Right ventricle myocardium inferior (tissue), 1 donor: Measurements from ENCODE around the gene MRPL2. TPM values are rescaled to one million over a fixed set of nuclear protein-coding genes. Genes with fewer than 3 reads are reported as not detected.
A peak's percentile ranks its signal among the peaks of the same experiment; 100 is the strongest.

Source experiments
- ATAC-seq: fragments of 200-7000 bp; cut with Tn5 transposase; one replicate; pipeline ENCODE4 v1.9.1; 2020; ENCODE audit warnings: mild to moderate bottlenecking, moderate library complexity
- DNase-seq: peaks from one replicate; pipeline ENCODE4 v3.0.0; 2021; ENCODE audit errors: missing footprints
- intact Hi-C: fragments of 100-400 bp; cut with DNase I; formaldehyde crosslinking; loops from one replicate; pipeline ENCODE4 v1.11.0; 2022
- long read RNA-seq: library from polyadenylated mRNA; unstranded; transcript quantifications from one replicate; pipeline ENCODE4 v2.0.0, GENCODE V29; 2021
- total RNA-seq: library from RNA; stranded (reverse); fragmentation: NEBNext Ultra II Directional; extraction: Animal tissue kit (Norgen Biotek cat#: 25700); gene quantifications from one replicate; pipeline ENCODE4 v1.2.1, GENCODE V29; 2021
- donor health status: DM: no; HTN: yes; CAD: no; lungs with severe emphysema.

Gene MRPL2
- 99.7 TPM for total RNA-seq
- long read RNA-seq, transcript MRPL2-202 (7 exons, 1,588 nt) = major isoform, 15 of 22 reads
- long read RNA-seq, partial matches to known transcripts = 4 of 22 reads
- long read RNA-seq, other reads (novel, unspliced or antisense) = 1 of 22 reads

- intact Hi-C loops = loop anchor here (1.0 to 5.0 kb wide), 3 partner anchors 45 to 157 kb away; partner anchors contain the start of genes KLHDC3 and SRF
- ATAC-seq = peak; percentile 98
- DNase-seq = peak; percentile 98
These were observed at the start of gene MRPL2, which contains the start of gene KLC4 for GRCh38 chr6:43059168-43060033. Gene MRPL2, minus strand, starts transcription at chr6:43059434. Its CDS starts 53 bp downstream, at chr6:43059381. Gene KLC4, plus strand, starts transcription at chr6:43059631. Its CDS starts 1,705 bp downstream, at chr6:43061336.

- intact Hi-C loops = no loop called here
- ATAC-seq (no peak), DNase-seq (no peak)
These were observed 48.3 kb upstream of the MRPL2 start for GRCh38 chr6:43107344-43108062.

- DNase-seq (no peak), ATAC-seq (no peak)
- intact Hi-C loops = no loop called here
These were observed 46.4 kb upstream of the MRPL2 start for GRCh38 chr6:43105538-43106222.

GRCh38 chr6:43103253-43103876 is 44.1 kb upstream of the MRPL2 start:
- DNase-seq = no peak
- intact Hi-C loops = no loop called here
- ATAC-seq = no peak

- ATAC-seq (no peak), DNase-seq (no peak)
- intact Hi-C loops = no loop called here
These were observed 42.3 kb upstream of the MRPL2 start for GRCh38 chr6:43101497-43101896.

GRCh38 chr6:43097502-43097901 is 38.3 kb upstream of the MRPL2 start:
- ATAC-seq (no peak), DNase-seq (no peak)
- intact Hi-C loops = no loop called here

- no peak for ATAC-seq
- intact Hi-C loops = no loop called here
These were observed 37.9 kb upstream of the MRPL2 start for GRCh38 chr6:43097098-43097489.

GRCh38 chr6:43096451-43097097 is 37.3 kb upstream of the MRPL2 start:
- ATAC-seq (peak; percentile 21), DNase-seq (no peak)
- intact Hi-C loops = no loop called here

More at GRCh38 chr6:43097098-43097489, 37.9 kb upstream of the MRPL2 start:
- DNase-seq = no peak

- intact Hi-C loops = no loop called here
- no peak for DNase-seq
- ATAC-seq = no peak
These were observed 36.7 kb upstream of the MRPL2 start for GRCh38 chr6:43095939-43096338.

- DNase-seq (no peak), ATAC-seq (peak; percentile 78)
- intact Hi-C loops = no loop called here
These were observed 34.4 kb upstream of the MRPL2 start for GRCh38 chr6:43093436-43094289.

- ATAC-seq (no peak), DNase-seq (no peak)
- intact Hi-C loops = no loop called here
These were observed 33.4 kb upstream of the MRPL2 start for GRCh38 chr6:43092635-43093034.

- DNase-seq (no peak), ATAC-seq (no peak)
- intact Hi-C loops = no loop called here
These were observed 32.3 kb upstream of the MRPL2 start for GRCh38 chr6:43091436-43091991.

- ATAC-seq (no peak), DNase-seq (no peak)
- intact Hi-C loops = no loop called here
These were observed 31.8 kb upstream of the MRPL2 start for GRCh38 chr6:43091020-43091419.

GRCh38 chr6:43090559-43090956 is 31.3 kb upstream of the MRPL2 start:
- ATAC-seq (no peak), DNase-seq (no peak)
- intact Hi-C loops = no loop called here

GRCh38 chr6:43089874-43090558 is 30.8 kb upstream of the MRPL2 start:
- intact Hi-C loops = no loop called here
- ATAC-seq (no peak), DNase-seq (no peak)

GRCh38 chr6:43089467-43089866 is 30.2 kb upstream of the MRPL2 start:
- ATAC-seq (no peak), DNase-seq (no peak)
- intact Hi-C loops = no loop called here
